NOMO-1 (cell line): Measurements from ENCODE around the gene NKX3-2.

ENCODE experiments used
- DNase-seq, 2 experiments: peaks; one replicate each; lab custom pipeline; 2025; ENCODE audit not compliant: unreplicated experiment in 2 of 2; lab: John Stamatoyannopoulos, UW

Gene NKX3-2

GRCh38 chr4:13534344-13535063 is 9.8 kb downstream of the NKX3-2 start:
- DNase-seq, result no peak

GRCh38 chr4:13533670-13534343 is 10.5 kb downstream of the NKX3-2 start:
- no peak for DNase-seq

- no peak for DNase-seq
Observed at GRCh38 chr4:13531625-13531998, 12.7 kb downstream of the NKX3-2 start.

- no peak for DNase-seq
Observed at GRCh38 chr4:13530823-13531624, 13.3 kb downstream of the NKX3-2 start.

- no peak for DNase-seq
Observed at GRCh38 chr4:13529128-13529919, 15.0 kb downstream of the NKX3-2 start.

- no peak for DNase-seq
Observed at GRCh38 chr4:13528821-13529127, 15.5 kb downstream of the NKX3-2 start.

GRCh38 chr4:13527981-13528820 is 16.1 kb downstream of the NKX3-2 start:
- peak; percentile 71 to 80 for DNase-seq

- no peak for DNase-seq
Observed at GRCh38 chr4:13527192-13527980, 16.9 kb downstream of the NKX3-2 start.

GRCh38 chr4:13526658-13527057 is 17.6 kb downstream of the NKX3-2 start:
- no peak for DNase-seq

- DNase-seq, result no peak
Observed at GRCh38 chr4:13525606-13526281, 18.6 kb downstream of the NKX3-2 start.

- no peak for DNase-seq
Observed at GRCh38 chr4:13524504-13525243, 19.6 kb downstream of the NKX3-2 start.

- DNase-seq, result no peak
Observed at GRCh38 chr4:13523591-13524503, 20.5 kb downstream of the NKX3-2 start.

- no peak for DNase-seq
Observed at GRCh38 chr4:13523105-13523477, 21.2 kb downstream of the NKX3-2 start.

- no peak for DNase-seq
Observed at GRCh38 chr4:13522282-13523104, 21.8 kb downstream of the NKX3-2 start.

GRCh38 chr4:13521047-13521446 is 23.3 kb downstream of the NKX3-2 start:
- DNase-seq, result no peak

GRCh38 chr4:13516315-13516860 is 27.9 kb downstream of the NKX3-2 start:
- no peak for DNase-seq
